ENCODE data around the gene STX10.
"Not testable (repeated sequence)": the region's sequence is repeated elsewhere in the genome, so short reads cannot be mapped to it uniquely, and the experiment has no call there.

Gene STX10

GRCh38 chr19:13164343-13165161, 14.4 kb upstream of the STX10 start:
- peak; percentile 70 for DNase-seq (ENCODE audit: low read depth)

DNA sequence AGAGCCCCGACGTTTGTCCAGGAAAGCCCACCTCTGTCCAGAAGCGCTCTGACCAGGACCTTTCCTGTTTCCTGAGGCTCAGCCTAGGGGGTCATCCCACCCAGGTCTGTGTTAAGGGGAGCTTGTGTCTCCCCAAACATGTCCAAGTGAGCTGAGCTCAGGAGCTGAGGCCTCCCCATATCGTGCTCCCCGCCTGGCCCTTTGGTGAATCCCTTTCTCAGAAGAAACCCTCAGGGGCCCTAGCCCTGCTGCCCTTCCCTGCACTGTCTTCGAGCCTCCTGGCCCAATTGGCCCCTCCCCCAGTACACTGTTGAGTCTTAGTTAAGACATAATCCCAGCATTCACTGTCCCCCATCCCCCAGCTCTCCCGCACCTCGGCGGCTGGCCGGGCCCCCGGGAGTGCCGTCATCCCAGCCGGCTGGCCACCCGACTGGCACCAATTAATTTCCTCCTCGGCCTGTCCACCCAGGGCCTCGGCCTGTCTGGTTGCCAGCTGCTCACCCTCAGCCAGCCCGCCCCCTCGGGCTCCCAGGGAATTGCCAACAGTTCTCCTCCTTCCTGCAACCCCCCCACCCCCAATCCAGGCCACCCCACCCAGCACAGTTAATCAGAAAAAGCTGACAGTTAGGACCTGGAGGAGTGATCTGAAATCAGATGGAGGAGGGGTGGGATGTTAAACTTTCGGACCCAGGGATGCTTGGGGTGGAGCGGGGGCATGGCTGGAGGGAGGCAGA, 13.6 kb upstream of the STX10 start:
- DNase-seq (ENCODE audit: low read depth): peak; percentile 46

DNA sequence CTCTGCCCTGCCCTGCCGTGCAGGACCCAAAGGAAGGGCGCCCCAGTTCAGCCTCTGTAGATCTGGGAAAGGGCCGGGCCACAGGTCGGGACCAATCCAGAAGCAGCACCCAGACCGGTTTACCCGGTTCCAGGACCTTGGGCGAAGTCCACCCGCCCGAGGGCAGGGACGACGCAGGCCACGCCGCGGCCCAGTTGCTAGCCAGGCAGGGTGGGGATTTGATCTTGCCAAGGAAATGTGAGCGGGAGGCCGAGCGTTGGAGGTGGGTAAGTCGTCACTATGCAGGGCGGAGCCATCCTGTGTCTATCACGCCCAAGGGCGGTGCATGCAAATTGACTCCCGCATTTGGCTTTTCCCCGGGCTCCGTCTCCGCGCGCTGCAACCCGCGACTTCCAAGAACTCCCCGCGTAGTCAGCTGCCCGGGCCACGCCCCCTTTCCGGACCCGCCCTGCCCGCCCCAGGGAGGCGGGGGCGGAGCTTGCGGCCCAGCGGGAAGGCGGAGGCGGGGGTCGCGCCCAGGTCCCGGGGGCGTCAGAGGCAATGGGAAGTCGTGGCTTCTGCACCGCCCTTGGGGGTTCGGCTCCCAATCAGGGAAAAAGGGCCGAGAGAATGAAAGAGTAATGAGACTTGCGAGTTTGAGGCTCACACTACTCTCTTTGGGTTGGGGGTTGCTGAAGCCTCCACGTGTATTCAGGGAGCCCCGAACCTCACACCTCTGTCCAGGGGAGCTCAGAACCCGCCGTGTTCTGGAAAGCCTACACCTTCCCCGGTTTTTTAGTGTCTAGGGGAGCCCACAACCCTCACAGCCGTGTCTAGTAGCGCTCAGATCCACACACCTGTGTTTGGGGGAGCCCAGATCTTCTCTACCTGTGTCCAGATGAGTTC, 12.8 kb upstream of the STX10 start:
- DNase-seq (ENCODE audit: low read depth): peak; percentile 98

- DNase-seq (ENCODE audit: low read depth): no peak
These were observed 10.4 kb upstream of the STX10 start for GRCh38 chr19:13160557-13160956.

- DNase-seq (ENCODE audit: low read depth): no peak
These were observed 9.5 kb upstream of the STX10 start for GRCh38 chr19:13159713-13160112.

DNA sequence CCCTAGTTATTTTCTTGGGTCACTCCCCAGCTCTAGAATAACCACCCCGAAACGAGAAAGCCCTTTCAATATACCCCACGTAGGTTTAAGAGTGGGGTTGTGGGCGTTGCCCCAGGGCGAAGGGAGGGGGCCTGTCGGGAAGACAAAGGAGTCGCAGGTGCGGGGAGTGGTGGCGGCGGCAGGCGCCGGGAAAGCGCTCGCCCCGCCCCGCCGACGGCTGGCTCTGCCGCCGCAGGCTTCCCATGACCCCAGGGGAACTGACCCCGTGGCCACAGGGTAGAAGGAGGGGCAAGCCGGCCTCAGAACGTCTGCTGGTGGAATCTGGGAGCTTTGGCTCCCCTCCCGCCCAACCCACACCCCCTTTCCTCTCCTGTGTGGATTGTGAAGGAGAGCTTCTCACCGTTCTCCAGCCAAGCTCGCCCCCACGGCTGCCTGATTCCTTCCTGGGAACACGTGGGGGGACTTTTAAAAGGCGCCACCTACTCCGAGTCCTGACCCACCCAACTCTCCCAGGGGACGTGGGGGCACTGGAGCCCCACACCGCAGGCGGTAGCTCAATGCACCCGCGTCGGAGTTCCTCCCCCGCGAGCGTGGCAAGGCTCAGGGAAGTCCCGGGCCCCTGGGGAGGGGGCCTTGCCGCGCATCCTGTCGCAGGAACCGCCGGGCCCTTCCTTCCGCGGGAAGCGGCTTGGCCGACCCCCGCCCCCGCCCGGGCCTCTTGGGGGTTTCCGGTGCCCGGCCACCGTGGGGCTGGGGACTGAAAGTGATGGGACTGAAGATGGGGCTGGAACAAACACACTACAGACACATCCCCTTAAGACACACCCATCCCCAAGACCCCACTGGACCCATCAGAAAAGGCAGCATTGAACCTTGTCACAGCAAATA, 5.5 kb upstream of the STX10 start:
- peak; percentile 86 for DNase-seq (ENCODE audit: low read depth)

DNA sequence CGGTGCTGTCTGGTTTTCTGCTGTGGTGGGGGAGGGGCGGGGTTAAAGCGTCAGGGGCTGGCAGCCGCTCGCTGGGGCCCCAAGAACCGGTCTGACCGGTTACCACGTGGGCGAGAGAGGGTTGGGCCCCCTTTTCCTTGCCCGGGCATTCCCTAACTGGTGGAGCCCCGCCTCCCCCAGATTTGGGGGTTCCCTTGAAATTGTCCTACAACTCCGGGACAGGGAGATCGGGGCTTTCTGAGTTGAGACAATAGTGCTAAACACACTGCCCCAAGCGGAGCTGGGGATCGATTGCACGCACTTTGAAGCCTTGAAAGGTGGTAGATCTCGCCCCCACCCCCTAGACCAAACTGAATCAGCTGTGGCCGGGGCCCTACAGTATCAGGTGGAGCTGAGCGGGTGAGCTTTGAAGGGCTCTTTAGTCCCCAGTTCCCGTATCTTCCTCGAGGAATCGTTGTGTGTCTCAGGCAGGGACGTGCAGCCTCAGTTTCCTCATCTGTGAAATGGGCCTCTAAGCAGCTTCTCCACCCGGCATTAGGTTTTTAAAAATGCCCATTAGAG, 4.8 kb upstream of the STX10 start:
- DNase-seq (ENCODE audit: low read depth): peak; percentile 52

- peak; percentile 42 for DNase-seq (ENCODE audit: low read depth)
These were observed 4.1 kb upstream of the STX10 start for GRCh38 chr19:13154241-13154778.

GRCh38 chr19:13153569-13154240, 3.5 kb upstream of the STX10 start:
- no peak for DNase-seq (ENCODE audit: low read depth)

DNA sequence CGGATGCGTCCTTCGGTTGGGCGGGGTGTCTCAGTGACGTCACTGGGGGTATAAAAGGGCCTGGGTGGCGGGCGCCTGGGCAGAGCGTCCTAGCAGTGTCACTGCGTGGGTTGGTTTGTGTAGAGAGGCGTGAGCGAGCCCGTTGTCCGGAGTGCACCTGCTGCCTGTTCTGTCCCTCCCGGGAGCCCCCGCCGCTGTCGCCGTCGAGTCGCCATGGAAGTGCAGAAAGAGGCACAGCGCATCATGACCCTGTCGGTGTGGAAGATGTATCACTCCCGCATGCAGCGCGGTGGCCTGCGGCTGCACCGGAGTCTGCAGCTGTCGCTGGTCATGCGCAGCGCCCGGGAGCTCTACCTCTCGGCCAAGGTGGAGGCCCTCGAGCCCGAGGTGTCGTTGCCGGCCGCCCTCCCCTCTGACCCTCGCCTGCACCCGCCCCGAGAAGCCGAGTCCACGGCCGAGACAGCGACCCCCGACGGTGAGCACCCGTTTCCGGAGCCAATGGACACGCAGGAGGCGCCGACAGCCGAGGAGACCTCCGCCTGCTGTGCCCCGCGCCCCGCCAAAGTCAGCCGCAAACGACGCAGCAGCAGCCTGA, 2.9 kb upstream of the STX10 start:
- DNase-seq (ENCODE audit: low read depth): peak; percentile 97

DNA sequence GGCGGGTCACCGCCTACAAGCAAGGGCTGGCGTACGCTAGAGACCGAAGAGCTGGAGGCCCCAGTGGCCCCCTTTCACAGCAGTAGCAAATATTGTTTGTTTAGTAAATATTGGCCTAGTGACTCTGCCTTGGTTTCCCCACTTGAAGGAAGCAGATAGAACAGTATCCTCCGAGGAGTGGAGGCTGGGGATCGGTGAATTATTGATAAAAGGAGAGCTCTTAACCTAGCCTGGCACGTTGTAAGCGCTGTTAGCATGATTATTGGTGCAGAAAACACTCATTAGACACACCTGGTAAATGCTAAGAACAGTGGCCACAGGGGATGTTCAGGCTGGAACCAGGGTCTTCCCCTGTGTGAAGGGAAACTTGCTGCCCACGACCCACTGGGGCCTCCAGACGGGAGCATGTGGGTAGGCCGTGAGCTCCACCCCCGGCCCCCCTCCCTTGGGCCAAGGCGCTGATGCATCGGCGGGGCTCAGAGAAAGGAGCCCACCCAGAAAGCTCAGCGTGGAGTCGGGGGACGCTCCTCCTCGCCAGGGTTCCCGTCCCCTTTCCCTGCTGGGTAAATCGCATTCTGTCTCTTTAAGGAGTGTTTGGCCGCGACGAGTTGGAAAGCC, 2.3 kb upstream of the STX10 start:
- no peak for DNase-seq (ENCODE audit: low read depth)

- peak; percentile 90 for DNase-seq (ENCODE audit: low read depth)
These were observed 1.6 kb upstream of the STX10 start for GRCh38 chr19:13151605-13152355.

GRCh38 chr19:13150931-13151604, 893 bp upstream of the STX10 start:
- no peak for DNase-seq (ENCODE audit: low read depth)

GRCh38 chr19:13149628-13150186, 468 bp downstream of the STX10 start:
- DNase-seq (ENCODE audit: low read depth): peak; percentile 45

DNA sequence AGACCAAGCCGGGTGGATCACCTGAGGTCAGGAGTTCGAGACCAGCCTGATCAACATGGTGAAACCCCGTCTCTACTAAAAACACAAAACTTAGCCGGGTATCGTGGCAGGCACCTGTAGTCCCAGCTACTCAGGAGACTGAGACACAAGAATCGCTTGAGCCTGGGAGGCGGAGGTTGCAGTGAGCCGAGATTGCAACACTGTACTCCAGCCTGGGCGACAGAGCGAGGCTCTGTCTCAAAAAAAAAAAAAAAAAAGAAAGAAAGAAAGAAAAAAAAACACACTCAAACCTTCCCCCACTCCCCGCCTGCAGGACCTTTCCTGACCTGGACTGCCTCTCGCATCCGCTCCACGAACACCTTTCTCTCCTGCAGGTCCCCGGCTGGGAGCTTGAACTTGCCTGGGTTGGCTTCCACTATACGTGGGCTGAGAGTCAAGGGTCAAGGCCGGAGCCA, 975 bp downstream of the STX10 start:
- not testable (repeated sequence) for DNase-seq (ENCODE audit: low read depth)

DNA sequence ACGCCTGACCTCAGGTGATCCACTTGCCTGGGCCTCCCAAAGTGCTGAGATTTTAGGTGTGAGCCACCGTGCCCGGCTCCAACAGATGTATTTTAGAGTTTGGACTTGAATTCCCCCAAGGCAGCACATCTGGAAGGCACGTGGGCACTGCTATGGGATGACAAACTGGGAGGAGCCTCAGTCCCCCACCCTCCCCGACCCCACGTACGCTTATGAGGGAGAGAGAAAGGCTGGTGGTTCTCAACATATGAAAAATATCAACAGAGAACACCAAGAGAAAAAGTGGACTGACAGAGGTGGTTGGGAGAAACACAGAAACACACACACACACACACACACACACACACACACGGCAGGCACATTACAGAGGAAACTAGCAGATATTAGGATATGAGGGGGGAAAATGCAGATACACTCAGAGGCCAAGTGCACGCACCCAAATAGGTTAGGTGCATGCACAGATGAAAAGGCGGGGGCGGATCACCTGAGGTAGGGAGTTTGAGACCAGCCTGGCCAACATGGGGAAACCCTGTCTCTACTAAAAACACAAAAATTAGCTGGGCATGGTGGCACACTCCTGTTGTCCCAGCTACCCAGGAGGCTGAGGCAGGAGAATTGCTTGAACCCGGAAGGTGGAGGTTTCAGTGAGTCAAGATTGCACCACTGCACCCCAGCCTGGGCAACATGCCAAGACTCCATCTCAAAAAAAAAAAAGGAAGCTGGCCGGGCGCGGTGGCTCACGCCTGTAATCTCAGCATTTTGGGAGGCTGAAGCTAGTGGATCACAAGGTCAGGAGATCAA, 3.2 kb downstream of the STX10 start:
- no peak for DNase-seq (ENCODE audit: low read depth)

Data from CMK (cell line).